K562 (cell line): ENCODE results near the gene TSTD1. TPM values are rescaled to one million over a fixed set of nuclear protein-coding genes. Genes with fewer than 3 reads are reported as not detected.
A peak's percentile ranks its signal among the peaks of the same experiment; 100 is the strongest.

ENCODE experiments used
- BRF1 ChIP-seq: IDR thresholded peaks from 3 replicates; pipeline ENCODE4 v1.6.1; 2011; ENCODE audit warnings: borderline replicate concordance, mild to moderate bottlenecking; ENCODE audit not compliant: insufficient read length; ENCODE audit errors: extremely low read depth
- CREM ChIP-seq: IDR thresholded peaks from 2 replicates; pipeline ENCODE4 v1.6.1; 2014; ENCODE audit warnings: antibody characterized with exemption, low read depth
- GABPA ChIP-seq: fragments of 200-800 bp; sonication (Bioruptor generic); conservative IDR thresholded peaks from 2 replicates; pipeline ENCODE4 v1.6.1; 2016; ENCODE audit warnings: low read depth, missing genetic modification characterization, missing compliant biosample characterization
- KDM5B ChIP-seq: fragments of 200-600 bp; sonication (generic); IDR thresholded peaks from 2 replicates; pipeline ENCODE4 v1.6.1; 2012; ENCODE audit warnings: low read depth, mild to moderate bottlenecking, moderate library complexity, low read length, control low read depth, inconsistent platforms; ENCODE audit not compliant: insufficient replicate concordance
- MEIS2 ChIP-seq: fragments of 450-650 bp; IDR thresholded peaks from 2 replicates; pipeline ENCODE4 v1.6.1; 2014; ENCODE audit warnings: mild to moderate bottlenecking; ENCODE audit not compliant: partially characterized antibody
- MITF ChIP-seq: IDR thresholded peaks from 2 replicates; pipeline ENCODE4 v1.6.1; 2014; ENCODE audit warnings: antibody characterized with exemption
- MXD1 ChIP-seq: fragments of 250-450 bp; sonication (Bioruptor Pico); IDR thresholded peaks from 2 replicates; pipeline ENCODE4 v1.8.0; 2021; ENCODE audit warnings: borderline replicate concordance, mild to moderate bottlenecking, moderate library complexity; ENCODE audit not compliant: poor library complexity, severe bottlenecking
- NCOA2 ChIP-seq, 2 experiments: fragments of 450-650 bp; IDR thresholded peaks; 2 replicates each; pipeline ENCODE4 v1.6.1; 2018; ENCODE audit warnings: mild to moderate bottlenecking in 2 of 2, moderate library complexity in 1 of 2; ENCODE audit not compliant: partially characterized antibody in 2 of 2
- NR2C2 ChIP-seq, 2 experiments: fragments of 200-800 bp in 1 of 2; sonication (Bioruptor generic) in 1 of 2; sonication (generic) in 1 of 2; formaldehyde crosslinking in 1 of 2; IDR thresholded peaks; 2 replicates each; pipeline versions ENCODE4 v1.6.1 to v1.8.0; 2016 to 2022; ENCODE audit warnings: mild to moderate bottlenecking in 1 of 2, missing compliant biosample characterization in 1 of 2, missing genetic modification characterization in 1 of 2, missing genetic modification reagents in 1 of 2
- PATZ1 ChIP-seq: fragments of 250-450 bp; sonication (Bioruptor Pico); IDR thresholded peaks from 2 replicates; pipeline ENCODE4 v1.5.0; 2020; ENCODE audit warnings: mild to moderate bottlenecking, borderline replicate concordance
- POLR2B ChIP-seq: fragments of 450-650 bp; IDR thresholded peaks from 2 replicates; pipeline ENCODE4 v1.6.1; 2018; ENCODE audit warnings: low read depth; ENCODE audit not compliant: partially characterized antibody
- PRPF4 ChIP-seq: fragments of 200-400 bp; formaldehyde crosslinking; IDR thresholded peaks from one replicate; pipeline ENCODE4 v1.6.1; 2017; ENCODE audit warnings: low read length, low read depth, mild to moderate bottlenecking; ENCODE audit not compliant: insufficient read depth, poor library complexity, severe bottlenecking
- SMARCA5 ChIP-seq: fragments of 450-650 bp; IDR thresholded peaks from 2 replicates; pipeline ENCODE4 v1.6.1; 2016
- SRSF3 ChIP-seq: fragments of 200-400 bp; formaldehyde crosslinking; IDR thresholded peaks from 2 replicates; pipeline ENCODE4 v1.6.1; 2016; ENCODE audit warnings: mild to moderate bottlenecking, low read length, moderate library complexity; ENCODE audit not compliant: insufficient read depth
- SUPT5H ChIP-seq: fragments of 450-650 bp; IDR thresholded peaks from 2 replicates; pipeline ENCODE4 v1.6.1; 2016
- ZBTB11 ChIP-seq, 3 experiments: fragments of 200-800 bp in 1 of 3; fragments of 250-450 bp in 1 of 3; fragments of 450-650 bp in 1 of 3; sonication (Bioruptor Pico) in 1 of 3; sonication (Bioruptor generic) in 1 of 3; formaldehyde crosslinking in 1 of 3; IDR thresholded peaks; 2 replicates each; pipeline versions ENCODE4 v1.6.1 to v1.8.0; 2016 to 2022; ENCODE audit warnings: mild to moderate bottlenecking in 2 of 3, missing genetic modification characterization in 2 of 3, missing compliant biosample characterization in 1 of 3, moderate library complexity in 1 of 3
- ZC3H8 ChIP-seq: fragments of 450-650 bp; IDR thresholded peaks from 2 replicates; pipeline ENCODE4 v1.6.1; 2017
- ZNF3 ChIP-seq: fragments of 250-450 bp; sonication (Bioruptor Pico); IDR thresholded peaks from 2 replicates; pipeline ENCODE4 v1.5.0; 2021; ENCODE audit warnings: mild to moderate bottlenecking, moderate library complexity
- ZNF561 ChIP-seq: fragments of 450-650 bp; formaldehyde crosslinking; conservative IDR thresholded peaks from 2 replicates; pipeline ENCODE4 v1.4.0; 2020; ENCODE audit warnings: mild to moderate bottlenecking, moderate library complexity
- polyA plus RNA-seq, 8 experiments: library from polyadenylated mRNA; depleted of rRNA in 4 of 8; stranded (reverse) in 5 of 8; unstranded in 3 of 8; fragments of >200 nt; fragmentation: Nextera tagmentation in 2 of 8; fragmentation: Illumina TruSeq in 1 of 8; extraction: Ambion mirVana in 2 of 8; extraction: Trizol in 1 of 8; gene quantifications; 2 replicates each; pipeline versions ENCODE4 v1.2.1 to v1.2.3, GENCODE V29; 2011 to 2014; ENCODE audit warnings: inconsistent platforms in 1 of 8, missing spikeins in 1 of 8
- total RNA-seq, 7 experiments: library from RNA; depleted of rRNA in 6 of 7; stranded (reverse); fragments of >200 nt in 6 of 7; fragmentation: Illumina TruSeq in 2 of 7; extraction: Trizol in 2 of 7; gene quantifications; 2 replicates each; pipeline versions ENCODE4 v1.2.1 to v1.2.3, GENCODE V29; 2011 to 2021; ENCODE audit warnings: low replicate concordance in 1 of 7

TSTD1 gene
- total and polyA plus RNA-seq, 9 of the 15 experiments (the other 6 are each of a cell fraction or from before 2014, with no cell fraction given): 0.23 to 0.53 TPM; not detected in 7

GRCh38 chr1:161044908-161045735 is 6.4 kb upstream of the TSTD1 start (continued):
- no peak for TF ChIP-seq PATZ1 (CRISPR knock-in tag)
- no peak for TF ChIP-seq KDM5B
- TF ChIP-seq MITF: no peak
- peak; percentile 40 for TF ChIP-seq MEIS2
- no peak for TF ChIP-seq NCOA2 (IDR thresholded peaks at IDR 0.05; ENCODE audit: partially characterized antibody in 2 of 2)
- TF ChIP-seq MXD1 (CRISPR knock-in tag): no peak
- no peak for TF ChIP-seq SUPT5H
- no peak for TF ChIP-seq ZNF3 (CRISPR knock-in tag)
- no peak for TF ChIP-seq BRF1
- TF ChIP-seq GABPA (tag): no peak
- 0 out of 2 replicates have a peak, but pooled peaks have one; percentile 14 for TF ChIP-seq ZC3H8
- TF ChIP-seq SRSF3: no peak
- TF ChIP-seq ZBTB11 (CRISPR knock-in tag; IDR thresholded peaks at IDR 0.05): no peak; a peak in 2 of 6 replicates
- no peak for TF ChIP-seq CREM
- no peak for TF ChIP-seq PRPF4
- TF ChIP-seq NR2C2 (CRISPR knock-in tag; IDR thresholded peaks at IDR 0.05): no peak
- peak; percentile 97 for TF ChIP-seq NR2C2 (tag; IDR thresholded peaks at IDR 0.05)
- TF ChIP-seq ZNF561 (CRISPR knock-in tag): no peak
- no peak for TF ChIP-seq SMARCA5
- no peak for TF ChIP-seq POLR2B
